Femur (tissue), 1 donor: ENCODE measurements around the gene DNAL4.
"Not testable (repeated sequence)": the region's sequence is repeated elsewhere in the genome, so short reads cannot be mapped to it uniquely, and the experiment has no call there.

Source experiments
- DNase-seq: peaks from one replicate; pipeline ENCODE4 v3.0.0-alpha.2; 2017

The DNAL4 gene

GRCh38 chr22:38826801-38827200, 32.9 kb upstream of the DNAL4 start:
- DNase-seq = no peak

GRCh38 chr22:38826386-38826785, 32.4 kb upstream of the DNAL4 start:
- DNase-seq = no peak

- DNase-seq = peak; percentile 83
Measured at GRCh38 chr22:38824585-38824984, 30.6 kb upstream of the DNAL4 start.

- DNase-seq = no peak
Measured at GRCh38 chr22:38823637-38824036, 29.7 kb upstream of the DNAL4 start.

GRCh38 chr22:38823076-38823475, 29.1 kb upstream of the DNAL4 start:
- no peak for DNase-seq

DNA sequence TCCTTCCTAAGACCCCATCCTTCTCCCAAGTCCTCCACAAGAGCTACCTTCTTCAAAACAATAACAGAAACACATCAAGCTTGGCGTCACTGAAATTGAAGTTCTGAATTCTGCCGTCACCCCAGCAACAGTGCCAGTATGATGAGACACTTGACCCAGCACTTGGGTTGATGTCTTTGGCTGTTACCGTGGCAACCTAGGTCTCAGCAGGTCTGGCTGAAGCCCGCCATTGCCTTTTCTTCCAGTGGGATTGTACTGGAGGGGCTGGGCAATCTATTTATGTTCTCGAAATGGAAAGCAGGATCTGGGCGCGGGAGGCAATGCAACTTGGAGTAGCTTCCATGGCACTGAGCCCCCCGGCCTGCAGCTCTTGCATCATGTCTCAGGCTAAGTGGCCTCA, 26.1 kb upstream of the DNAL4 start:
- no peak for DNase-seq

DNA sequence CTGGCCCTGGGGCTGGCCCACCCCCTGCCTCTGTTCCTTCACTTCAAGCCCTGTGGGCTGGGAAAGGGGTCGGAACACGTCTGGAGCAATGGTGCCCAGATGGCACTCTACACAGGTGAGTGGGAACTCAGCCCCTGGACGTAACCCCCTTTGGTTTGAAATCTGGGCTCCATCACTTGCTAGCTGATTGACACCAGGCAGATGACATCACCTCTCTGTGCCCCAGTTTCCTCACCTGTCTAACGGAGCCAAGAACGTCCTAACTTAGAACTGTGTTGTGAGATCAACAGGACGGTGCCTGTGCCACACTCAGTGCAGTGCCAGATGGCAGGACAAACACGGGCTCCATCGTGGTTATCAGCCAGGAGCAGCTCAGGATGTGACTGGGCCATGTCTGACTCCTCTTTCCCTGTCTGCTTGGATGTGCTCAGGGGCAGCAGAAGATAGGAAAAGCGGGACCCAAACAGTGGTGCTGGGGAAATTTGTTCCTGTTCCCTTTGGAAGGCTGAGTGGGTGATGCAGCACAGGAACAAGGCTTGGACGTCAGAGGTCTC, 25.5 kb upstream of the DNAL4 start:
- no peak for DNase-seq

GRCh38 chr22:38817196-38817595, 23.3 kb upstream of the DNAL4 start:
- no peak for DNase-seq

GRCh38 chr22:38815842-38816241, 21.9 kb upstream of the DNAL4 start:
- DNase-seq = no peak

DNA sequence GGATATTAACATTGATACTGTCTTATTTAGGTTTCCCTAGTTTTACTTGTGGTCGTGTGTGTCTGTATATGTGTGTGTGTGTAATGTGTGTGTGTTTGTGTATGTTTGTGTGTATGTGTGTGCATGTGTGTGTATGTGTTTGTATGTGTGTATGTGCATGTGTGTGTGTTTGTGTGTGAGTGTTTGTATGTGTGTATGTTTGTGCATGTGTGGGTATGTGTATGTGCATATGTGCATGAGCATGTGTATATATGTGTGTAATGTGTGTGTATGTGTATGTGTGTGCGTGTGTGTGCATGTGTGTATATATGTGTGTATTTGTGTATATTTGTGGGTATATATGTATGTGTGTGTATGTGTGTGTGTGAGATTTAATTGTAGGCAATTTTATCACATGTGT, 17.3 kb upstream of the DNAL4 start:
- DNase-seq = no peak

DNA sequence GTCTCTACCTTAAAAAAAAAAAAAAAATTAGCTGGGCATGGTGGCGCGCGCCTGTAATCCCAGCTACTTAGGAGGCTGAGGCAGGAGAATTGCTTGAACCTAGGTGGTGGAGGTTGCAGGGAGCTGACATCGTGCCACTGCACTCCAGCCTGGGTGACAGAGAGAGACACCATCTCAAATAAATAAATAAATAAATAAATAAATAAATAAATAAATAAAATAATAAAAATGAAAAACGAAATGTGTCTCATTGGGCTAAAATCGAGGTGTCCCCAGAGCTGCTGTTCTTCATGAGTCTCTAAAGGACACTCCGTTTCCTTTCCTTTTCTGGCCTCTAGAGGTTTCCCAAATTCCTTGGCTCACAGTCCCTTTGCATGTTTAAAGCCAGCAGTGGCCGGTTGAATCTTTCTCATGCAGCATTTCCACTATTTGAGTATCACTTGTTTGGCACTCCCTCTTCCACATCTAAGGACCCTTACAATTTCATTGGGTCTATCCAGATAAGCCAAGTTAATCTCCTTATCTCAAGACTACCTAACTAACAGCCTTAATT, 11.2 kb upstream of the DNAL4 start:
- not testable (repeated sequence) for DNase-seq

GRCh38 chr22:38802671-38803121, 8.8 kb upstream of the DNAL4 start:
- DNase-seq = peak; percentile 38

DNA sequence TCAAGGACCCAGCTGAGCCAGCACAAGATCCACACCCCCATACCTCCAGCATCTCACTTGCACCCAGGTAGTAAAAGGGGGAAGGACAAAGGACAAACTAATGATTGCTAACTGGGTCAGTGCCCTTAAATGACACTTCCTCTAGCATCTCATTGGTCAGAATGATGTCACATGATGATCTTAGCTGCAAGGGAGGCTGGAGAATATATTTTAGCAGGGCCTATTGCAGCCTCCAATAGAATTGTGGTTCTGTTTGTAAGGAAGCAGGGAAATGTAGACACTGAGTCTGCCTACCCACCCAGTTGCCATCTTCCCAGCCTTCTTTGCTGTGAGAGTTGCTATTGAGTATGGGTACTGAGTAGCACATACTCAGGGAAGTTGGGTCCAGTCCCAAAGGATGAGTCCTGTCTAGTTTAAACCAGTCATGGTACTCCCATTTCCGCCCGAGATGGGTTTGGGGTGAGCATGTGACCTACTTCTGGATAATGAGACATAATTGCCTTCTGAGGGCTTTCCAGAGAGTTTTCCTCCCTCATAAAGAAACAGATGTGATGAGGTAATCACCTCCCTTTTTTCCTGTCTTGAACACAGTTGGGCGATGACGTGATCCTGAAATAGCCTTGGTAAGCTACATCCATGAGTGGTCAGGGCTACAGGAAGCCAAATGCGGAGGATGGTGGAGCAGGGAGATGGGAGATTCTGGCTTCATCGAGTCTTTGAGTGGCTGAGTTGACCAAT, 5.5 kb upstream of the DNAL4 start:
- no peak for DNase-seq

GRCh38 chr22:38798496-38798895, 4.6 kb upstream of the DNAL4 start:
- DNase-seq = no peak

GRCh38 chr22:38796262-38796957, 2.5 kb upstream of the DNAL4 start:
- DNase-seq = no peak

DNA sequence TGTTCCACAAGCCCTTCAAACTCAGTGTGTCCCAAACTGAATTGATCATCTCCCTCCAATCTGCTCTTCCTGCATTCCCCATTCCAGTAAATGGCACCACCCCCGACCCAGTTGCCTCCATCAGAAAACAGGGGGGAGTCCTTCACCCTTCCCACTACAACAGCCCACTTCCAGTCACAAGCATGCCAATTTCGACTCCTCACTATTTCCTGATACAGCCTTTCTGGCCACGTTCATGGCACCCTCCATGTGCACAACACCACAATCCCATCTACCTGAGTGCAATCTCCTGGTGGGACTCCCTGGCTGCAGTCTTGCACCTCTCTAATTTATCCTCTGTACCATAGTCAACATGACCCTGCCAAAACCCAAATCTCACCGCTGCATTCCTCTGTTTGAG, 1.6 kb upstream of the DNAL4 start:
- no peak for DNase-seq

DNA sequence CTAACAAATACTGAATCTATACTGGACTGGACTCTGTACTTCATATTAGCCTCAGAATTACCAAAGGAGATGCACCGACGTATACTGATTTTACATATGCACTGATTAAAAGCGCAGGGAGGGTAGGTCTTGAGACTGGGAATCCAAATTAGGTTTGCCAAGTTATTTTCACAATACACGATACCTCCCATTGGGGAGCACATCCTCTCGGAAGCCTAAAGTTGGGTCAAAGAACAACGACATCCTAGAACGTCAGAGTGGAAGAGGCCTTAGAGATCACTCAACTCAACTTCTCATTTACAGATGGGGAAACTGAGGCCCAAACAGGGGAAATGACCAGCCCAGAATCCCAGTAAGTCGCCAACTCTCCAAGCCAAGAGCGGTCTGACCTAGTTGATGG, 626 bp downstream of the DNAL4 start:
- no peak for DNase-seq

DNA sequence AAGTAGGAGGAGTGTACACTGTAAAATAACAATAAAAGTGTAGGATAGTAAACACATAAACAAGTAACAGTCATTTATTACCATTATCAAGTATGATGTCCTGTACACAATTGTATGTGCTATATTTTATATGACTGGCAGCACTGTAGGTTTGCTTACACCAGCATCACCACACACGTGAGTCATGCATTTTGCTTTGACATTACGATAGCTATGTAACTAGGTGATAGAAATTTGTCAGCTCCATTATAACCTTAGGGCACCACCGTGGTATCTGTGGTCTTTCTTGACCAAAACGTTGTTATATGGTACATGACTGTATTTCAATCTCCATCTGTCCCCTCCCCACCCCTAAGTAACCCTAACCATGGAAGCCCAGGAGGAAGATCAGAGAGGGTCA, 1.1 kb downstream of the DNAL4 start:
- no peak for DNase-seq

DNA sequence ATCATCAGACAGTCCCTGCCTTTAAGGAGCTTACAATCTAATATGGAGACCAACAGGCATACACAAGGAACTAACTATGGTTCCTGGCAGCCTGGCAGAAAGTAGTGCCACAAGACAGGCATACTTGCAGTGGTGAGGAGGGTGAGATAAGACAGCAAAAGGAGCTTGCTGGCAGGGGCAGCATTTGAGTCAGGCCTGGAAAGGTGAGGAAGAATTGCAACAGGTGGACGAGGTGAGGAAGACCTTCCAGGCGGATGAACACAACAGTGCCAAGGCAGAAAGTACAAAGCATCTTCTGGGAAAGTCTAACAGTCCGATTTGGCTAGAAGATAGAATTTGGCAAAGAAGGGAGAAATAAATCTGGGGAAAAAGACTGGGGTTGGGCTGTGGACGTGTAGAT, 4.3 kb downstream of the DNAL4 start:
- no peak for DNase-seq

- DNase-seq = no peak
Measured at GRCh38 chr22:38788846-38789245, 5.1 kb downstream of the DNAL4 start.

DNA sequence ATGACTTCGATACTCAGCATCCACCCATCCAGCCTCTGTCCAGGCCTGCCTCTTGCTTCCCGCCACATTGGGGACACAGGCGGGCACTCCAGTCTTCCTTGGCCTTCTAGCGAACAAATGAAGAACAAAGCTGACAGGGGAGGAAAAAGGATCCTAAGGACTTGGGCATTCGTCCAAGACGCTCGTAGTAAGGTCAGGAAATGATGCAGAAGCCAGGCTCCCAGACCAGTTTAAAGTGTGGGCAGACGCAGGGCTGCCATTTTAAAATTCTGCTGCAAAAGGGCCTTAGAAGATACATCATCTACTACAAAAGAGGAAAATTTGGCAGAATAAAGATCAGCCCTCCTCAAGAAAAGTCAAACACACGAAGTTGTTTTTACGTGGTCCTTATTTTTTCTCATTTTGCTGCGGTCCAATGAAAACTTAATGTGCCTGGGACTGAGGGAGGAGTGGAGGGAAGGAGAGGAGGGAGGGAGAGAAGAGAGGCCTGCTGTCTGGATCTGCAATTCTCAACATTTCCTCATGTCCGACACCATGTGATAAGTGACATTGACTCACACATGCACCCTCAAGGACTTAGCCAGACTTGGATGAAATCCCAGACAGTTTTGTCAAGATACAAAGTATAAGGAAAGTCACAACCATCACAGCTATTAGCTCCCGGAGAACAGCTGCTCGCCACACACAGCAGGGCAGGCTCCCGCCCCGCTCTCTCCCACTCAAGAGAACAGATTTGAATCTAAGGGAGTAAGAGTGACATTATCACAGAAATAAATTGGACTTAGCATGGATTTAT, 5.7 kb downstream of the DNAL4 start:
- DNase-seq = peak; percentile 51

GRCh38 chr22:38786631-38787030, 7.3 kb downstream of the DNAL4 start:
- DNase-seq = no peak

DNA sequence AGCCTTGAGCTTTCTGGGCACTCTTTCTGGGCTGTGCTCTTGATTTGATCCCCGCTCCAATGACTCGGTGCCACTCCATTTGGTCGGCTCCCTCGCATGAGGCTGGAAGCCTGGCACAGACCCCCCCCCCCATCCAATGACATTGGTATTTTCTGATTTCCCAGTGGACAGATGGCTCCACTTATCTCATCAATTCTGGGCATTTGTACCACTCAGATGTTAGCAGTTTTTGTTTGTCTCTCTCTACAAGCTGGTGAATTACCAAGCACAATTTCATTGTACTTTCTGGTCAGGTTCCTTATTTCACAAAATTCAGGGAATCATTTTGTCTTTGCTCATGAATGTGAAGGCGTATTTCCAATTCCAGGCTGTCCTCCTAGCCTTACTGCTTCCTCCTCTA, 9.1 kb downstream of the DNAL4 start:
- no peak for DNase-seq
